ENCODE results near the gene PAX3. TPM values are rescaled to one million over a fixed set of nuclear protein-coding genes. Genes with fewer than 3 reads are reported as not detected.

PAX3 gene
- total RNA-seq, 4 donors from 2014 or later, result not detected

- TF ChIP-seq POLR2A (IDR thresholded peaks at IDR 0.05), result no peak
- TF ChIP-seq CTCF (IDR thresholded peaks at IDR 0.05), result no peak
- DNase-seq, result no peak
- Histone ChIP-seq H3K4me1 (peaks cover 0 to 41% (median 5%) of the 10 kb centered on the region in 4 donors), H3K9me3 (no peaks in the 10 kb centered on the region), H3K36me3 (no peaks in the 10 kb centered on the region), H3K27ac (no peak overlapping the region), H3K27me3 (peaks cover 0 to 86% of the 10 kb centered on the region in 2 donors), H3K4me3 (no peak overlapping the region)
These were observed 3.6 kb upstream of the PAX3 start for GRCh38 chr2:222302178-222303018.

GRCh38 chr2:222301796-222302118 is 3.0 kb upstream of the PAX3 start:
- H3K4me1 ChIP-seq, result peaks cover 0 to 40% (median 3%) of the 10 kb centered on the region in 4 donors

GRCh38 chr2:222301053-222301795 is 2.4 kb upstream of the PAX3 start:
- no peak for DNase-seq
- TF ChIP-seq CTCF (IDR thresholded peaks at IDR 0.05) (no peak), POLR2A (IDR thresholded peaks at IDR 0.05) (no peak)
- H3K9me3 ChIP-seq, result no peaks in the 10 kb centered on the region
- H3K4me3 ChIP-seq, result no peak overlapping the region
- H3K4me1 ChIP-seq, result peaks cover 0 to 40% (median under 1%) of the 10 kb centered on the region in 4 donors
- peaks cover 0 to 86% of the 10 kb centered on the region in 2 donors for H3K27me3 ChIP-seq
- no peak overlapping the region for H3K27ac ChIP-seq
- no peaks in the 10 kb centered on the region for H3K36me3 ChIP-seq

More at GRCh38 chr2:222301796-222302118, 3.0 kb upstream of the PAX3 start:
- no peaks in the 10 kb centered on the region for H3K36me3 ChIP-seq
- no peak overlapping the region for H3K4me3 ChIP-seq
- no peak overlapping the region for H3K27ac ChIP-seq
- no peaks in the 10 kb centered on the region for H3K9me3 ChIP-seq
- peaks cover 0 to 86% of the 10 kb centered on the region in 2 donors for H3K27me3 ChIP-seq
- DNase-seq, result no peak
- TF ChIP-seq POLR2A (IDR thresholded peaks at IDR 0.05) (no peak), CTCF (IDR thresholded peaks at IDR 0.05) (no peak)

GRCh38 chr2:222300726-222301052 is 1.9 kb upstream of the PAX3 start:
- H3K36me3 ChIP-seq, result no peaks in the 10 kb centered on the region
- no peak overlapping the region for H3K27ac ChIP-seq
- TF ChIP-seq POLR2A (IDR thresholded peaks at IDR 0.05) (no peak), CTCF (IDR thresholded peaks at IDR 0.05) (no peak)
- peaks cover 0 to 83% of the 10 kb centered on the region in 2 donors for H3K27me3 ChIP-seq
- no peaks in the 10 kb centered on the region for H3K9me3 ChIP-seq
- no peak for DNase-seq
- H3K4me1 ChIP-seq, result peaks cover 0 to 37% (median 0%) of the 10 kb centered on the region in 4 donors
- no peak overlapping the region for H3K4me3 ChIP-seq

GRCh38 chr2:222299906-222300725 is 1.3 kb upstream of the PAX3 start:
- no peak overlapping the region for H3K4me3 ChIP-seq
- TF ChIP-seq POLR2A (IDR thresholded peaks at IDR 0.05), result no peak
- TF ChIP-seq CTCF (IDR thresholded peaks at IDR 0.05), result no peak
- no peaks in the 10 kb centered on the region for H3K9me3 ChIP-seq
- H3K27me3 ChIP-seq, result peaks cover 0 to 83% of the 10 kb centered on the region in 2 donors
- H3K4me1 ChIP-seq, result peaks cover 0 to 38% (median 0%) of the 10 kb centered on the region in 4 donors
- no peak for DNase-seq
- H3K36me3 ChIP-seq, result no peaks in the 10 kb centered on the region
- H3K27ac ChIP-seq, result no peak overlapping the region

All from Peyer's patch (tissue), 4 donors.